K562 (cell line): ENCODE measurements around the gene SLC18B1. TPM values are rescaled to one million over a fixed set of nuclear protein-coding genes. Genes with fewer than 3 reads are reported as not detected.

Experiments
- ARID1B ChIP-seq: fragments of 450-650 bp; IDR thresholded peaks from 2 replicates; pipeline ENCODE4 v1.6.1; 2016; ENCODE audit warnings: antibody characterized with exemption, mild to moderate bottlenecking, inconsistent platforms
- C11orf30 ChIP-seq: fragments of 450-650 bp; IDR thresholded peaks from 2 replicates; pipeline ENCODE4 v1.6.1; 2016; ENCODE audit warnings: low read depth, mild to moderate bottlenecking
- CC2D1A ChIP-seq: fragments of 450-650 bp; IDR thresholded peaks from 2 replicates; pipeline ENCODE4 v1.6.1; 2017; ENCODE audit warnings: mild to moderate bottlenecking
- ELF1 ChIP-seq: fragments of 200-800 bp; sonication (Bioruptor generic); IDR thresholded peaks from 2 replicates; pipeline ENCODE4 v1.6.1; 2016; ENCODE audit warnings: missing genetic modification characterization, missing compliant biosample characterization
- KDM4B ChIP-seq, 2 experiments: fragments of 450-650 bp in 1 of 2; sonication (generic) in 1 of 2; IDR thresholded peaks; 2 replicates each; pipeline ENCODE4 v1.6.1; 2016 to 2017; ENCODE audit warnings: borderline replicate concordance in 2 of 2, antibody characterized with exemption in 1 of 2, low read depth in 1 of 2, mild to moderate bottlenecking in 1 of 2
- MTA3 ChIP-seq: fragments of 450-650 bp; formaldehyde crosslinking; IDR thresholded peaks from 2 replicates; pipeline ENCODE4 v1.6.1; 2017; ENCODE audit warnings: mild to moderate bottlenecking, borderline replicate concordance
- RAD21 ChIP-seq, 2 experiments: fragments of 250-450 bp in 1 of 2; fragments of 450-650 bp in 1 of 2; sonication (Bioruptor Pico) in 1 of 2; formaldehyde crosslinking in 1 of 2; IDR thresholded peaks in 1 of 2; conservative IDR thresholded peaks in 1 of 2; 2 replicates each; pipeline versions ENCODE4 v1.4.0 to v1.8.0; 2020 to 2022; ENCODE audit warnings: mild to moderate bottlenecking in 2 of 2, moderate library complexity in 1 of 2
- SMC3 ChIP-seq: conservative IDR thresholded peaks from 2 replicates; pipeline ENCODE4 v1.6.1; 2011; ENCODE audit warnings: low read depth, low read length, improper control_type of control experiment; ENCODE audit not compliant: insufficient read depth
- TOE1 ChIP-seq, 2 experiments: fragments of 450-650 bp in 1 of 2; sonication (generic) in 1 of 2; formaldehyde crosslinking in 1 of 2; IDR thresholded peaks; 2 replicates each; pipeline versions ENCODE4 v1.7.1 to v1.8.0; 2016 to 2022; ENCODE audit warnings: borderline replicate concordance in 2 of 2, mild to moderate bottlenecking in 2 of 2, antibody characterized with exemption in 1 of 2, inconsistent platforms in 1 of 2, low read depth in 1 of 2, missing genetic modification reagents in 1 of 2, moderate library complexity in 1 of 2
- ZNF134 ChIP-seq: fragments of 250-450 bp; sonication (Bioruptor Pico); conservative IDR thresholded peaks from 2 replicates; pipeline ENCODE4 v1.4.0; 2020
- ZNF589 ChIP-seq: fragments of 200-800 bp; sonication (Bioruptor generic); IDR thresholded peaks from 2 replicates; pipeline ENCODE4 v1.6.1; 2016; ENCODE audit warnings: low read depth, missing genetic modification characterization, missing compliant biosample characterization
- polyA plus RNA-seq, 8 experiments: library from polyadenylated mRNA; depleted of rRNA in 4 of 8; stranded (reverse) in 5 of 8; unstranded in 3 of 8; fragments of >200 nt; fragmentation: Nextera tagmentation in 2 of 8; fragmentation: Illumina TruSeq in 1 of 8; extraction: Ambion mirVana in 2 of 8; extraction: Trizol in 1 of 8; gene quantifications; 2 replicates each; pipeline versions ENCODE4 v1.2.1 to v1.2.3, GENCODE V29; 2011 to 2014; ENCODE audit warnings: inconsistent platforms in 1 of 8, missing spikeins in 1 of 8
- total RNA-seq, 7 experiments: library from RNA; depleted of rRNA in 6 of 7; stranded (reverse); fragments of >200 nt in 6 of 7; fragmentation: Illumina TruSeq in 2 of 7; extraction: Trizol in 2 of 7; gene quantifications; 2 replicates each; pipeline versions ENCODE4 v1.2.1 to v1.2.3, GENCODE V29; 2011 to 2021; ENCODE audit warnings: low replicate concordance in 1 of 7
- TF ChIP-seq, protein P1 (sequence below): fragments of 450-650 bp; IDR thresholded peaks from 2 replicates; pipeline ENCODE4 v1.6.1; 2016; ENCODE audit warnings: missing biosample characterization, missing genetic modification characterization
- TF ChIP-seq, protein P2 (sequence below), 2 experiments: fragments of 450-650 bp; formaldehyde crosslinking in 1 of 2; IDR thresholded peaks; 2 replicates each; pipeline versions ENCODE4 v1.4.0 to v1.6.1; 2014 to 2020; ENCODE audit warnings: mild to moderate bottlenecking in 2 of 2, borderline replicate concordance in 1 of 2, low read depth in 1 of 2
- TF ChIP-seq, protein P3 (sequence below): fragments of 450-650 bp; formaldehyde crosslinking; IDR thresholded peaks from 2 replicates; pipeline ENCODE4 v1.4.0; 2020; ENCODE audit warnings: mild to moderate bottlenecking, moderate library complexity

The SLC18B1 gene
- total and polyA plus RNA-seq, 9 of the 15 experiments (the other 6 are each of a cell fraction or from before 2014, with no cell fraction given): 10.4 to 49.1 (median 32.0) TPM

DNA sequence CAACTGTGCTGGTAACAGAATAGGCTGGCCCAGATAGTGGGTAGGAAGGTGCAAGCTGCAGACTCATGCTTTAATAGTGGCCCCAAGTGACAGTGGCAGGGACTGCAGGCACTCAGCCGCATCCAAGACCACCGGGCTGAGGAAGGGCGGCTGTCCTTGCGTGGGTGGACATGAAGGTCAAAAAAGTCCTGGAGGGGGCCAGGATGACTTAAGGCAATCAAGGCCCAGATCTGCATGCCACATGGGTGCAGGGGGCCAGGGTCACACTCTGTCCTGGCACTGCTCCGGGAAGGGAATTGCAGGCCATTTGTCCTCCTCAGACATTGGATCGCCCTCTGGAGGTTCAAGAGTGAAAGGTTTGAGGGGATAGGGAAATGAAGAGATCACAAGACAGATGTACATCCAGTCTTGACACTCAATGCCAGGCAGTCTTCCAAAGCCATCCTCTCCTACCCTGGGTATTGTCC lies 30.4 kb downstream of the SLC18B1 start (continued):
- peak; percentile 52; the same call in 1 of the 2 replicates for TF ChIP-seq SMC3
- peak; percentile 52; the same call in 1 of the 2 replicates for TF ChIP-seq C11orf30
- TF ChIP-seq ELF1: no peak
- no peak for TF ChIP-seq ZNF134
- TF ChIP-seq TOE1 (IDR thresholded peaks at IDR 0.05; ENCODE audit: borderline replicate concordance): peak; percentile 60; the same call in 1 of the 2 replicates
- TF ChIP-seq TOE1 (CRISPR knock-in tag; IDR thresholded peaks at IDR 0.05; ENCODE audit: borderline replicate concordance, low read depth): no peak
- TF ChIP-seq KDM4B (IDR thresholded peaks at IDR 0.05; ENCODE audit: borderline replicate concordance in 2 of 2, low read depth in 1 of 2): 0 out of 4 replicates have a peak, but pooled peaks of 1 of the 2 experiments have one; percentile 41
- peak; percentile 80 to 83 for TF ChIP-seq RAD21 (CRISPR knock-in tag; conservative IDR thresholded peaks at IDR 0.05 in 1 of 2, IDR thresholded peaks at IDR 0.05 in 1 of 2)
- TF ChIP-seq, protein P1, sequence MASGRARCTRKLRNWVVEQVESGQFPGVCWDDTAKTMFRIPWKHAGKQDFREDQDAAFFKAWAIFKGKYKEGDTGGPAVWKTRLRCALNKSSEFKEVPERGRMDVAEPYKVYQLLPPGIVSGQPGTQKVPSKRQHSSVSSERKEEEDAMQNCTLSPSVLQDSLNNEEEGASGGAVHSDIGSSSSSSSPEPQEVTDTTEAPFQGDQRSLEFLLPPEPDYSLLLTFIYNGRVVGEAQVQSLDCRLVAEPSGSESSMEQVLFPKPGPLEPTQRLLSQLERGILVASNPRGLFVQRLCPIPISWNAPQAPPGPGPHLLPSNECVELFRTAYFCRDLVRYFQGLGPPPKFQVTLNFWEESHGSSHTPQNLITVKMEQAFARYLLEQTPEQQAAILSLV (tag): no peak
- TF ChIP-seq, protein P2, sequence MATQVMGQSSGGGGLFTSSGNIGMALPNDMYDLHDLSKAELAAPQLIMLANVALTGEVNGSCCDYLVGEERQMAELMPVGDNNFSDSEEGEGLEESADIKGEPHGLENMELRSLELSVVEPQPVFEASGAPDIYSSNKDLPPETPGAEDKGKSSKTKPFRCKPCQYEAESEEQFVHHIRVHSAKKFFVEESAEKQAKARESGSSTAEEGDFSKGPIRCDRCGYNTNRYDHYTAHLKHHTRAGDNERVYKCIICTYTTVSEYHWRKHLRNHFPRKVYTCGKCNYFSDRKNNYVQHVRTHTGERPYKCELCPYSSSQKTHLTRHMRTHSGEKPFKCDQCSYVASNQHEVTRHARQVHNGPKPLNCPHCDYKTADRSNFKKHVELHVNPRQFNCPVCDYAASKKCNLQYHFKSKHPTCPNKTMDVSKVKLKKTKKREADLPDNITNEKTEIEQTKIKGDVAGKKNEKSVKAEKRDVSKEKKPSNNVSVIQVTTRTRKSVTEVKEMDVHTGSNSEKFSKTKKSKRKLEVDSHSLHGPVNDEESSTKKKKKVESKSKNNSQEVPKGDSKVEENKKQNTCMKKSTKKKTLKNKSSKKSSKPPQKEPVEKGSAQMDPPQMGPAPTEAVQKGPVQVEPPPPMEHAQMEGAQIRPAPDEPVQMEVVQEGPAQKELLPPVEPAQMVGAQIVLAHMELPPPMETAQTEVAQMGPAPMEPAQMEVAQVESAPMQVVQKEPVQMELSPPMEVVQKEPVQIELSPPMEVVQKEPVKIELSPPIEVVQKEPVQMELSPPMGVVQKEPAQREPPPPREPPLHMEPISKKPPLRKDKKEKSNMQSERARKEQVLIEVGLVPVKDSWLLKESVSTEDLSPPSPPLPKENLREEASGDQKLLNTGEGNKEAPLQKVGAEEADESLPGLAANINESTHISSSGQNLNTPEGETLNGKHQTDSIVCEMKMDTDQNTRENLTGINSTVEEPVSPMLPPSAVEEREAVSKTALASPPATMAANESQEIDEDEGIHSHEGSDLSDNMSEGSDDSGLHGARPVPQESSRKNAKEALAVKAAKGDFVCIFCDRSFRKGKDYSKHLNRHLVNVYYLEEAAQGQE (IDR thresholded peaks at IDR 0.05; ENCODE audit: borderline replicate concordance): peak; percentile 76
- TF ChIP-seq, protein P2 (CRISPR knock-in tag; IDR thresholded peaks at IDR 0.05; ENCODE audit: low read depth): no peak
- peak; percentile 67; the same call in 1 of the 2 replicates for TF ChIP-seq MTA3
- TF ChIP-seq, protein P3, sequence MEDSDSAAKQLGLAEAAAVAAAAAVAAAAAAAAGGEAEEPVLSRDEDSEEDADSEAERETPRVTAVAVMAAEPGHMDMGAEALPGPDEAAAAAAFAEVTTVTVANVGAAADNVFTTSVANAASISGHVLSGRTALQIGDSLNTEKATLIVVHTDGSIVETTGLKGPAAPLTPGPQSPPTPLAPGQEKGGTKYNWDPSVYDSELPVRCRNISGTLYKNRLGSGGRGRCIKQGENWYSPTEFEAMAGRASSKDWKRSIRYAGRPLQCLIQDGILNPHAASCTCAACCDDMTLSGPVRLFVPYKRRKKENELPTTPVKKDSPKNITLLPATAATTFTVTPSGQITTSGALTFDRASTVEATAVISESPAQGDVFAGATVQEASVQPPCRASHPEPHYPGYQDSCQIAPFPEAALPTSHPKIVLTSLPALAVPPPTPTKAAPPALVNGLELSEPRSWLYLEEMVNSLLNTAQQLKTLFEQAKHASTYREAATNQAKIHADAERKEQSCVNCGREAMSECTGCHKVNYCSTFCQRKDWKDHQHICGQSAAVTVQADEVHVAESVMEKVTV (CRISPR knock-in tag): 0 out of 2 replicates have a peak, but pooled peaks have one; percentile 44
- TF ChIP-seq CC2D1A: peak; percentile 72; the same call in 1 of the 2 replicates
- TF ChIP-seq ZNF589 (CRISPR knock-in tag): no peak
- TF ChIP-seq ARID1B: no peak
